ENCODE results near the gene MCOLN2.

MCOLN2 gene

GRCh38 chr1:84892705-84893618, 104.0 kb downstream of the MCOLN2 start, which contains the start of gene LPAR3:
Gene LPAR3 (minus strand): TSS chr1:84893206. CDS start chr1:84866120, 27,086 bp downstream.
- peak; percentile 8 for DNase-seq

GRCh38 chr1:84890566-84890965, 106.3 kb downstream of the MCOLN2 start:
- no peak for DNase-seq

- DNase-seq, result no peak
These were observed 107.5 kb downstream of the MCOLN2 start for GRCh38 chr1:84889437-84889836.

GRCh38 chr1:84888753-84889152, 108.2 kb downstream of the MCOLN2 start:
- DNase-seq, result no peak

GRCh38 chr1:84887261-84887934, 109.5 kb downstream of the MCOLN2 start:
- DNase-seq, result no peak

GRCh38 chr1:84885469-84885868, 111.4 kb downstream of the MCOLN2 start:
- DNase-seq, result no peak

- DNase-seq, result no peak
These were observed 112.1 kb downstream of the MCOLN2 start for GRCh38 chr1:84884671-84885389.

GRCh38 chr1:84883286-84883685, 113.6 kb downstream of the MCOLN2 start:
- DNase-seq, result no peak

GRCh38 chr1:84877592-84877991, 119.3 kb downstream of the MCOLN2 start:
- no peak for DNase-seq

- no peak for DNase-seq
These were observed 120.6 kb downstream of the MCOLN2 start for GRCh38 chr1:84876353-84876752.
